Choroid plexus epithelial cell (primary cell): Measurements from ENCODE around the gene SP5.

Experiments
- DNase-seq: peaks from one replicate; pipeline ENCODE4 v3.0.0-alpha.2; 2010; ENCODE audit warnings: low read depth
- H3K4me3 ChIP-seq: 2 replicates; pipeline ENCODE4 v1.5.1; 2011; ENCODE audit warnings: low read depth, mild to moderate bottlenecking, control low read depth, low read length, moderate library complexity
- TF ChIP-seq, protein P1 (sequence below): conservative IDR thresholded peaks from 2 replicates; pipeline ENCODE4 v1.5.1; 2011; ENCODE audit warnings: low read depth, mild to moderate bottlenecking, control low read depth, inconsistent platforms, low read length, moderate library complexity

SP5 gene

DNA sequence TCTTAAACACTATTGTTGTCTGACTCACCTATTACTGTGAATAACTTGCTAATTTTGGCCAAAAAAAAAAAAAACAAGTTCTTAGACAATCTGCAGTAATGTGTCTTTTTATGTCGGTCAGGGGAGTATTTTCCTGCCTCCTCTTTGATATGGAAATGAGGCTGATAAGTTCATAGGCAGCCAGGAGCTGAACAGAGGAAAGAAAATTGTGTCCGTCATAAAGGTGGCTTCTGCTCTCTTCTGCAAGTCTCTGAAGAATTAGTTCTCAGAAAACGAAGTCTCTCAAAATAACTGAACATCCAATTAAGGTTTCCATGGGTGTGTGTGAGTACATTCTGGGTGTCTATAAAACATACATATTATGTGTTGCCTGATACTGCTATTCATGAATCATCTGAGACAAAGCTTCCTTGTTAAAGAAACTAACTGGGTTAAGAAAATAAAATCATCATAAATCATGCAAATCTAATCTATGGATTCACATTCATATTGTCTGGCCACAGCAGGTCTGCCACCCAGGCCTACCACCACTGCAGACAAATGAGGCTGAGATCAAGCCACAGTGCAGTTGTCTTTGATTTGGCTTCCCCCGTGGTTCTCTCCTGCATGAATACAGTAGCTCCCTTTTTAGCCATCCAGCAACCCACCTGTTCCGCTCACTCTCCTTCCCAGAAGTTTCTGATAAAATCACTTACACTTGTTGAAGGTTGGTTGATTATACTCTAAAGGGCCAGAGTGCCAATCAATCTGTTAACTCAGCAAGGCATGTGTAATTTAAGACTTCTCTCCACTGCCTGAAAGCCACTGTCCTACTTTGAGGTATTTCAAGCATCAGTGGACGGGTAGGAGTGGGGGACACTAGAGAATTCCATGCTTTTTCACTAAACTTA is 19.4 kb upstream of the SP5 start:
- no peak overlapping the region for H3K4me3 ChIP-seq
- TF ChIP-seq, protein P1, sequence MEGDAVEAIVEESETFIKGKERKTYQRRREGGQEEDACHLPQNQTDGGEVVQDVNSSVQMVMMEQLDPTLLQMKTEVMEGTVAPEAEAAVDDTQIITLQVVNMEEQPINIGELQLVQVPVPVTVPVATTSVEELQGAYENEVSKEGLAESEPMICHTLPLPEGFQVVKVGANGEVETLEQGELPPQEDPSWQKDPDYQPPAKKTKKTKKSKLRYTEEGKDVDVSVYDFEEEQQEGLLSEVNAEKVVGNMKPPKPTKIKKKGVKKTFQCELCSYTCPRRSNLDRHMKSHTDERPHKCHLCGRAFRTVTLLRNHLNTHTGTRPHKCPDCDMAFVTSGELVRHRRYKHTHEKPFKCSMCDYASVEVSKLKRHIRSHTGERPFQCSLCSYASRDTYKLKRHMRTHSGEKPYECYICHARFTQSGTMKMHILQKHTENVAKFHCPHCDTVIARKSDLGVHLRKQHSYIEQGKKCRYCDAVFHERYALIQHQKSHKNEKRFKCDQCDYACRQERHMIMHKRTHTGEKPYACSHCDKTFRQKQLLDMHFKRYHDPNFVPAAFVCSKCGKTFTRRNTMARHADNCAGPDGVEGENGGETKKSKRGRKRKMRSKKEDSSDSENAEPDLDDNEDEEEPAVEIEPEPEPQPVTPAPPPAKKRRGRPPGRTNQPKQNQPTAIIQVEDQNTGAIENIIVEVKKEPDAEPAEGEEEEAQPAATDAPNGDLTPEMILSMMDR = no peak
- no peak for DNase-seq

DNA sequence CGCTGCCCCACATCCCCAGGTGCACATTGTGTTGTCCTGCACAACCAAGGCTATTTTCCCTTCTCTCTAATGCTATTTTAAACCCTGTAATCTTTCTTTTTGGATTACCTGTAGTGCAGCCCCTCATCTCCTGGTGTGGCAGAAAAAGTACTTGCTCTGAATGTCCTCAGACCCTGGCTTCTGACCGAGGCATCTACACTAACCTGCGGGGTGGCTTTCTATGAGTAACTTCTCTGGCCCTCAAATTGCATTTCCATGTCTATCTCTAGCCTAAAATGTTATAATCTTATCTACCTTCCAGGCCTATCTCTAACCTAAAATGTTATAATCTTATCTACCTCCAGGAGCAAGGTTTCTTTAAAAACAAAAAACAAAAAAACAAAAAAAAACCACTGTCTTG is 18.2 kb upstream of the SP5 start:
- no peak for DNase-seq
- TF ChIP-seq, protein P1 = no peak
- no peak overlapping the region for H3K4me3 ChIP-seq

DNA sequence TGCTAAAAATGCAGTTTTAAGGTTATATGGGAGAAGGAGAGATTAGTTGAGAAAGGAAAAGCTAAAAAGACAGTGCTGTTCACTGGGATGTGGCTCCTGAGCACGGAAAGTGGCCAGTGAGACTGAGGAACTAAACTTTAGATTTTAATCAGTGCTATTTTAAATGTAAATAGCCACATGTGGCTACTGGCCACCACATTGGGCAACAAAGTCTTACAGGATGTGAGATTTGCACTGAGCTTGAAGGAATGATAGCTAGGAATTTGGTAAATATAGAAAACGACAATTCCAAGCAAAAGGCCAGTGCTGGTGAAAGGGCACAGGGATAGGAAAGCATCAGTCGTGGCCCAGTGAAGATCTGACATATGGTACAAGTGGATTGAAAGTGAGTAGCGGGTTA is 14.1 kb upstream of the SP5 start:
- H3K4me3 ChIP-seq = no peak overlapping the region
- no peak for DNase-seq
- TF ChIP-seq, protein P1 = no peak

DNA sequence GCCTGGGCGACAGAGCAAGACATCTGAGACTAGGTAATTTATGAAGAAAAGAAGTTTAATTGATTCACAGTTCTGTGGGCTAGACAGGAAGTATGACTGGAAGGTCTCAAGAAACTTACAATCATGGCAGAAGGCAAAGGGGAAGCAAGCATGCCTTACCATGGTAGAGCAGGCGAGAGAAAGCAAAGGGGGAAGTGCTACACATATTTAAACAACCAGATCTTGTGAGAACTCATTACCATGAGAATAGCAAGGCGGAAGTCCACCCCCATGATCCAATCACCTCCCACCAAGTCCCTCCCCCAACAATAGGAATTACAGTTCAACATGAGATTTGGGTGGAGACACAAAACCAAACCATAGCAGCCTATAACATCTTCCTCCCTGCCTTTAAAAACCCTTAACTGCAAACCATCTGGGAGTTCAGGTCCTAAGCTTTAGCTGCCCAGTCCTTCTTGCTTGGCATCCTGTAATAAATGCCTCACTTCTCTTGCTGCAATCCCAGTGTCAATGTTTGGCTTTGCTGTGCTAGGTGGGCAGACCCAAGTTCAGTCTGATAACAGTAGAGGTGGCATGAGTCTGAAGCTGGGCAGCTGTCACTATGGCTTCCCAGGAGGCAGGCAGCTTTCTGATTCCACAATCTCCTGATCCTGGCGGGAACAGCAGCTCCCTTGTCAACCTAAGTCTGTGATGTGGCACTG is 11.2 kb upstream of the SP5 start:
- TF ChIP-seq, protein P1 = no peak
- no peak for DNase-seq

DNA sequence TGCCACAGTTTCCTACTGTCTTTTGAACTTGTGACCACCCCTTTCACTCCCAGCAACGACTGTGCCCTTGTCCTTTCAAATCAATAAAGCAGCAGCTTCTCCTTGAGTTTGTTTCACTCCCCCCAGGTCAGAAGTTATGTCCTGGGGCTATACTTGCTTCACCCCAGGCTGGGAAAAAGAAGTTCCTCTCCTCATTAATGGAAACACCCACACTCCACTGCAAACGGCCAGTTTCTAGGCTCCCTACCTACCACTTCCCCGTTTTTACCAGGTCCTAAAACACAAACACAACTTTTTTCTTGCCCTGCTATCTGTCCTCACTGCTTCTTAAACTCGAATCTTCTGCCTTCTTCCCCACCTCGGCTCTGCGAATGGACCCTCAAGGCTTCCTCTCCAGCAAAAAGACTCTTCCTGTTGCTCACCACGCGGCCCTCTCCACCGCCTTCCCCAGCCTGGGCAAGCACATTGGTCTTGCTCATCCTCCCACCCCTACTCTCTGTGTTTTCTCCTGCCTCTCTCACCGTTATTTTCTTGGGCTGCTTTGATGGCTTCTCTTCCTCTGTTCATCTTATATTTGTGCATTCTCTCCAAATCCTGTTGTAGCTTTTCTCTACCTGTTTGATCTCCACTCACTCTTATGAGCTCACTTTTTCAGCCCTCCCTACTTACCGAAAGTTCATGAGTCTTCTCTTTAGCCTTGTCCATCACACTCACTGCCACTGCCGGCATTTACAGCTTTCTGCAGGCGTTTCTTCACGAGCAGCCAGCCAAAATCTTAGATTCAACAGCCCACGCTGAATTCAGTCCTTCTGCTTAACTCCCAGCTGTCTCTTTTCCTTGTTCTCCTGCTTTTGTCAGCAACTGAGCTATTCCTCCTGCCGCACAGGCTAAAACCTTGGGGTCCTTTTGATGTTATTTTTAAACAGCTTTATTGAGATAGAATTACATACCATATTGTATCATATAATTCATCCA is 7.0 kb upstream of the SP5 start:
- TF ChIP-seq, protein P1 = no peak
- no peak overlapping the region for H3K4me3 ChIP-seq
- no peak for DNase-seq

More for the DNA sequence above, 11.2 kb upstream of the SP5 start:
- no peak overlapping the region for H3K4me3 ChIP-seq

DNA sequence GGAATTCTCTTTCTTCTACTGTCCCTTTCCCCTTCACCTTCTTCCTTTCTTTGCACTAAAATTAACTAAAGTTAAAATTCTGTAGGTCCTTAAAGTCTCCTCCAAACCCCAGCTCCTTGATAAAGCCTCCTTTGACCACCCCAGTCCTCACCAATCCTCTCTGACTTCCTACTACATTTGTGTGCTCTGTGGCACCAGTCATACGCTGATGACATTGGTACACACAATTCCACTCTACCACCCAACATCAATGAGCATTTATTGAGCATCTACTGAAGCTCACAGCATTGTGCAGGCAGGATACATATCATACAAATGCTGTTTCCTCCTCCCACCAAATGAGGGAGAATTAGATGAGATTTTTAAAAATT is 4.5 kb upstream of the SP5 start:
- TF ChIP-seq, protein P1 = no peak
- H3K4me3 ChIP-seq = no peak overlapping the region
- no peak for DNase-seq
